Measurements from ENCODE around the gene MRPL24. TPM values are rescaled to one million over a fixed set of nuclear protein-coding genes. Genes with fewer than 3 reads are reported as not detected.
A peak's percentile ranks its signal among the peaks of the same experiment; 100 is the strongest.

The MRPL24 gene
- total and polyA plus RNA-seq, 9 of the 15 experiments (the other 6 are each of a cell fraction or from before 2014, with no cell fraction given), result 74.3 to 267 (median 113) TPM

GRCh38 chr1:156728599-156729462 lies 12.1 kb downstream of the MRPL24 start, which contains the start of gene ISG20L2 (continued):
- no peak for TF ChIP-seq RAD51 (IDR thresholded peaks at IDR 0.05; ENCODE audit: borderline replicate concordance, low read depth)
- no peak for TF ChIP-seq ADNP (tag; IDR thresholded peaks at IDR 0.05)
- TF ChIP-seq ATF1 (CRISPR knock-in tag; IDR thresholded peaks at IDR 0.05), result peak; percentile 96
- TF ChIP-seq ATF1 (tag; IDR thresholded peaks at IDR 0.05), result peak; percentile 99
- TF ChIP-seq ARNT (IDR thresholded peaks at IDR 0.05), result no peak
- TF ChIP-seq NKRF (IDR thresholded peaks at IDR 0.05; ENCODE audit: borderline replicate concordance), result peak; percentile 78; the same call in 1 of the 2 replicates
- TF ChIP-seq ZNF212 (CRISPR knock-in tag; IDR thresholded peaks at IDR 0.05), result no peak
- no peak for TF ChIP-seq NELFE (IDR thresholded peaks at IDR 0.05; ENCODE audit: insufficient read depth, insufficient read length)
- peak; percentile 26 to 94; a peak in 2 of 4 replicates for TF ChIP-seq CSDE1 (IDR thresholded peaks at IDR 0.05)
- peak; percentile 91 for TF ChIP-seq POLR2H (tag; IDR thresholded peaks at IDR 0.05; ENCODE audit: low read depth)
- no peak for TF ChIP-seq ARHGAP35 (IDR thresholded peaks at IDR 0.05; ENCODE audit: partially characterized antibody)
- TF ChIP-seq CBFB (CRISPR knock-in tag; IDR thresholded peaks at IDR 0.05), result no peak
- 0 out of 2 replicates have a peak, but pooled peaks have one; percentile 55 for TF ChIP-seq GTF2F1 (IDR thresholded peaks at IDR 0.05; ENCODE audit: low read depth, low read length)
- peak; percentile 41; the same call in 1 of the 2 replicates for TF ChIP-seq ARID1B (IDR thresholded peaks at IDR 0.05)
- 0 out of 2 replicates have a peak, but pooled peaks have one; percentile 73 for TF ChIP-seq ZNF766 (CRISPR knock-in tag; conservative IDR thresholded peaks at IDR 0.05)
- no peak for TF ChIP-seq ZBTB1 (CRISPR knock-in tag; IDR thresholded peaks at IDR 0.05; ENCODE audit: borderline replicate concordance, low read depth)
- TF ChIP-seq KLF10 (CRISPR knock-in tag; IDR thresholded peaks at IDR 0.05), result no peak
- no peak for TF ChIP-seq DPF2 (IDR thresholded peaks at IDR 0.05)
- no peak for TF ChIP-seq CHAMP1 (IDR thresholded peaks at IDR 0.05)
- no peak for TF ChIP-seq ZBTB26 (CRISPR knock-in tag; IDR thresholded peaks at IDR 0.05)
- TF ChIP-seq CBFA2T3 (IDR thresholded peaks at IDR 0.05), result no peak
- TF ChIP-seq BCOR (IDR thresholded peaks at IDR 0.05), result no peak
- no peak; the same call in 1 of the 2 replicates for TF ChIP-seq GTF2E2 (tag; IDR thresholded peaks at IDR 0.05)
- TF ChIP-seq RBFOX2 (IDR thresholded peaks at IDR 0.05; ENCODE audit: low read depth, low read length), result peak; percentile 93
- TF ChIP-seq ZNF436 (CRISPR knock-in tag; IDR thresholded peaks at IDR 0.05), result no peak
